Measurements from ENCODE around the gene MTCP1.

GRCh38 chrX:155026420-155026726, 44.6 kb downstream of the MTCP1 start:
- TF ChIP-seq CTCF (IDR thresholded peaks at IDR 0.05; ENCODE audit: insufficient read depth, low read length) (no peak), POLR2AphosphoS5 (IDR thresholded peaks at IDR 0.05; ENCODE audit: low read depth) (no peak), GABPA (IDR thresholded peaks at IDR 0.05; ENCODE audit: low read depth) (no peak), REST (IDR thresholded peaks at IDR 0.05; ENCODE audit: insufficient replicate concordance, low read depth) (no peak), SPI1 (IDR thresholded peaks at IDR 0.05; ENCODE audit: borderline replicate concordance, low read depth) (no peak)

Data from HL-60 (cell line).